HepG2 (cell line): ENCODE data around the gene C6orf136. TPM values are rescaled to one million over a fixed set of nuclear protein-coding genes. Genes with fewer than 3 reads are reported as not detected.

Experiments used
- ATAC-seq: fragments of 200-7000 bp; cut with Tn5 transposase; 3 replicates; pipeline ENCODE4 v1.9.1; 2020; ENCODE audit warnings: mild to moderate bottlenecking, moderate library complexity
- BruUV-seq: library from RNA; stranded (reverse); fragments of 400-500 nt; replicated peaks from 2 replicates; lab custom pipeline; 2021; lab: Mats Ljungman, UMichigan
- CTCF ChIA-PET: fragments of 300-600 bp; formaldehyde crosslinking; extraction: SDS; loops from one replicate; lab custom pipeline; 2021; ENCODE audit warnings: low total read pairs, inconsistent platforms, low intra/inter-chr PET ratio; lab: Yijun Ruan, JAX
- POLR2A ChIA-PET: fragments of 350-600 bp; sonication (Branson Sonifier 250); formaldehyde crosslinking; loops from one replicate; lab custom pipeline; 2020; ENCODE audit warnings: antibody characterized with exemption, inconsistent platforms; lab: Yijun Ruan, JAX
- DNase-seq: peaks from one replicate; pipeline ENCODE4 v3.0.0-alpha.2; 2015; ENCODE audit warnings: low spot score
- FAIRE-seq: peaks from 3 replicates; lab custom pipeline; 2011; peaks lifted over from hg19 to GRCh38; lab: Jason Lieb, UNC
- H2AFZ ChIP-seq: one replicate; pipeline ENCODE4 v1.6.1; 2011; ENCODE audit warnings: low read length, inconsistent platforms
- H3K27ac ChIP-seq: fragments of 300-600 bp; 3 replicates; pipeline ENCODE4 v1.8.0; 2011; ENCODE audit warnings: mixed run types, mild to moderate bottlenecking, mixed read lengths, low read length, inconsistent platforms; ENCODE audit not compliant: insufficient read depth; ENCODE audit errors: extremely low read length
- H3K27me3 ChIP-seq, 2 experiments: fragments of 200-600 bp in 1 of 2; 2 replicates in 1 of 2; 3 replicates in 1 of 2; pipeline versions ENCODE4 v1.6.0 to v1.8.0; 2011; ENCODE audit warnings: low read length in 2 of 2, mild to moderate bottlenecking in 2 of 2, moderate library complexity in 2 of 2, inconsistent platforms in 1 of 2; ENCODE audit not compliant: insufficient read depth in 2 of 2, control insufficient read depth in 1 of 2
- H3K36me3 ChIP-seq, 2 experiments: fragments of 200-600 bp in 1 of 2; replicated peaks in 1 of 2; 2 replicates in 1 of 2; 3 replicates in 1 of 2; pipeline versions ENCODE4 v1.5.1 to v1.8.0; 2011; ENCODE audit warnings: low read length in 2 of 2, inconsistent platforms in 1 of 2; ENCODE audit not compliant: insufficient read depth in 2 of 2, control insufficient read depth in 1 of 2
- H3K4me1 ChIP-seq: 2 replicates; pipeline ENCODE4 v1.5.1; 2012; ENCODE audit warnings: low read length, inconsistent platforms; ENCODE audit not compliant: insufficient read depth
- H3K4me2 ChIP-seq: 2 replicates; pipeline ENCODE4 v1.6.0; 2011; ENCODE audit warnings: low read depth, low read length, inconsistent platforms
- H3K4me3 ChIP-seq, 3 experiments: fragments of 200-600 bp in 1 of 3; sonication (generic), shearing (Covaris generic) in 1 of 3; replicated peaks in 1 of 3; 2 replicates each; pipeline ENCODE4 v1.5.1; 2011 to 2016; ENCODE audit warnings: low read length in 3 of 3, inconsistent platforms in 2 of 3, low read depth in 2 of 3, mild to moderate bottlenecking in 2 of 3, control low read depth in 1 of 3, mixed read lengths in 1 of 3; ENCODE audit not compliant: insufficient read depth in 1 of 3
- H3K79me2 ChIP-seq: one replicate; pipeline ENCODE4 v1.6.1; 2011; ENCODE audit warnings: low read length, inconsistent platforms; ENCODE audit not compliant: insufficient read depth
- H3K9ac ChIP-seq: 2 replicates; pipeline ENCODE4 v1.6.0; 2011; ENCODE audit warnings: mild to moderate bottlenecking, low read depth, low read length, inconsistent platforms; ENCODE audit not compliant: insufficient read depth
- H3K9me3 ChIP-seq: 2 replicates; pipeline ENCODE4 v1.5.1; 2012; ENCODE audit warnings: mild to moderate bottlenecking, low read length
- H4K20me1 ChIP-seq: 2 replicates; pipeline ENCODE4 v1.6.0; 2011; ENCODE audit warnings: inconsistent platforms, mild to moderate bottlenecking, low read length, moderate library complexity; ENCODE audit not compliant: insufficient read depth
- ATF7 ChIP-seq, 2 experiments: fragments of 450-650 bp in 1 of 2; sonication (generic) in 1 of 2; formaldehyde crosslinking in 1 of 2; IDR thresholded peaks; 2 replicates each; pipeline versions ENCODE4 v1.4.0 to v1.6.1; 2016 to 2020; ENCODE audit warnings: antibody characterized with exemption in 1 of 2, mild to moderate bottlenecking in 1 of 2, missing genetic modification reagents in 1 of 2
- MAFK ChIP-seq, 2 experiments: IDR thresholded peaks in 1 of 2; conservative IDR thresholded peaks in 1 of 2; 2 replicates each; pipeline ENCODE4 v1.6.1; 2011; ENCODE audit warnings: improper control_type of control experiment in 2 of 2, low read length in 2 of 2
- MAZ ChIP-seq, 2 experiments: sonication (generic) in 1 of 2; formaldehyde crosslinking in 1 of 2; IDR thresholded peaks; 2 replicates each; pipeline versions ENCODE4 v1.5.0 to v1.6.1; 2012 to 2020; ENCODE audit warnings: low read depth in 2 of 2, mild to moderate bottlenecking in 2 of 2, borderline replicate concordance in 1 of 2, improper control_type of control experiment in 1 of 2, low read length in 1 of 2, missing genetic modification reagents in 1 of 2, moderate library complexity in 1 of 2
- NFE2L1 ChIP-seq: sonication (generic); formaldehyde crosslinking; IDR thresholded peaks from 2 replicates; pipeline ENCODE4 v1.4.0; 2020; ENCODE audit warnings: missing genetic modification reagents, mild to moderate bottlenecking, borderline replicate concordance
- NFYB ChIP-seq: sonication (generic); formaldehyde crosslinking; IDR thresholded peaks from 2 replicates; pipeline ENCODE4 v1.4.0; 2020; ENCODE audit warnings: missing genetic modification reagents
- RCOR2 ChIP-seq: IDR thresholded peaks from 2 replicates; pipeline ENCODE4 v1.6.1; 2016; ENCODE audit warnings: missing biosample characterization, missing genetic modification reagents
- SNAPC2 ChIP-seq: sonication (generic); formaldehyde crosslinking; IDR thresholded peaks from 2 replicates; pipeline ENCODE4 v1.8.1; 2022; ENCODE audit warnings: mild to moderate bottlenecking, missing genetic modification reagents
- ZNF136 ChIP-seq: sonication (generic); formaldehyde crosslinking; IDR thresholded peaks from 2 replicates; pipeline ENCODE4 v1.8.1; 2022; ENCODE audit warnings: low read depth, mild to moderate bottlenecking, moderate library complexity, missing genetic modification reagents
- ZNF274 ChIP-seq: sonication (generic); formaldehyde crosslinking; IDR thresholded peaks from 2 replicates; pipeline ENCODE4 v1.5.1; 2020; ENCODE audit warnings: mild to moderate bottlenecking, missing genetic modification reagents
- ZNF607 ChIP-seq: sonication (generic); formaldehyde crosslinking; IDR thresholded peaks from 2 replicates; pipeline ENCODE4 v1.5.1; 2020; ENCODE audit warnings: missing genetic modification reagents, mild to moderate bottlenecking, borderline replicate concordance
- ZNF614 ChIP-seq: IDR thresholded peaks from 2 replicates; pipeline ENCODE4 v1.6.1; 2018; ENCODE audit warnings: missing biosample characterization, missing genetic modification reagents, inconsistent platforms, borderline replicate concordance
- ZNF7 ChIP-seq: IDR thresholded peaks from 2 replicates; pipeline ENCODE4 v1.6.1; 2016; ENCODE audit warnings: missing biosample characterization, missing genetic modification reagents
- whole genome bisulfite sequencing: methylation state at CpG from one replicate; pipeline ENCODE4 v1.1.6; 2017; ENCODE audit warnings: low lambda C conversion rate; 5-methylcytosine and 5-hydroxymethylcytosine counted together
- in situ Hi-C: cut with HindIII; loops from 2 replicates; pipeline ENCODE4 v1.10.0; 2017; ENCODE audit warnings: low pct_unique_long_range_greater_than_20kb; ENCODE audit not compliant: extremely low pct_ligation_motif_present
- intact Hi-C: fragments of 100-400 bp; cut with micrococcal nuclease; formaldehyde crosslinking; loops from one replicate; pipeline ENCODE4 v1.10.0; 2022; ENCODE audit not compliant: unreplicated experiment
- polyA plus RNA-seq, 8 experiments: library from polyadenylated mRNA; depleted of rRNA in 3 of 8; stranded (reverse) in 7 of 8; unstranded in 1 of 8; fragments of >200 nt; fragmentation: Illumina TruSeq in 4 of 8; extraction: Trizol in 4 of 8; gene quantifications; 2 replicates each; pipeline versions ENCODE4 v1.2.1 to v1.2.3, GENCODE V29; 2011 to 2016; ENCODE audit warnings: low read depth in 4 of 8, missing spikeins in 1 of 8, mixed read lengths in 1 of 8; ENCODE audit not compliant: insufficient read depth in 1 of 8
- total RNA-seq, 5 experiments: library from RNA; depleted of rRNA; stranded (reverse); fragments of >200 nt; fragmentation: Illumina TruSeq; extraction: Trizol; gene quantifications; 2 replicates each; pipeline ENCODE4 v1.2.3, GENCODE V29; 2016; ENCODE audit warnings: low read depth in 1 of 5
- TF ChIP-seq, protein P1 (sequence below): sonication (generic); formaldehyde crosslinking; IDR thresholded peaks from 2 replicates; pipeline ENCODE4 v1.4.0; 2020; ENCODE audit warnings: missing genetic modification reagents
- TF ChIP-seq, protein P2 (sequence below): sonication (generic); formaldehyde crosslinking; conservative IDR thresholded peaks from 2 replicates; pipeline ENCODE4 v1.8.0; 2022; ENCODE audit warnings: missing genetic modification reagents
- TF ChIP-seq, protein P3 (sequence below): sonication (generic); formaldehyde crosslinking; IDR thresholded peaks from 2 replicates; pipeline ENCODE4 v1.4.0; 2020; ENCODE audit warnings: missing genetic modification reagents, borderline replicate concordance
- TF ChIP-seq, protein P4 (sequence below): IDR thresholded peaks from 2 replicates; pipeline ENCODE4 v1.6.1; 2016; ENCODE audit warnings: low read depth

The C6orf136 gene
- total and polyA plus RNA-seq, 2 of the 13 experiments (the other 11 are each of a cell fraction or from before 2014, with no cell fraction given), result 12.0 to 26.2 TPM

DNA sequence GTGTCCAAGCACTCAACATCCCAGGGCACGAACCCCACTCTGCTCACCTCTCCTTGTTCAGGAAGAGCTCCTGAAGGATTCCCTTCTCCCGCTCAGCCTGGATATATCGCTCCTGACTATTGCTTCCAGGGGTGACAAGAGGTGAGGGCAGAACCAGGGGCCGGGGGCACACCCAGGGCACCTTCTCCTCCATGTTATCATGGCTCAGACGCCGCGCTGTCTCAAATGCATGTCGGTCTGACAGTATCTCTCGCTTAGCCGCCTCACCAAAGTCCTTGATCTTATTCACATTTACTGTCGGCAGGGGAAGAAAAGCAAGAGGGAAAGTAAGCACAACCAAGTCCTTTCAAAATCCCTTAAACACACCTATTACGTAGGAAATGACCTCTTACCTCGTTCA lies 43.0 kb upstream of the C6orf136 start:
- no peak overlapping the region for H3K27ac ChIP-seq
- TF ChIP-seq, protein P1, sequence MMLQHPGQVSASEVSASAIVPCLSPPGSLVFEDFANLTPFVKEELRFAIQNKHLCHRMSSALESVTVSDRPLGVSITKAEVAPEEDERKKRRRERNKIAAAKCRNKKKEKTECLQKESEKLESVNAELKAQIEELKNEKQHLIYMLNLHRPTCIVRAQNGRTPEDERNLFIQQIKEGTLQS (CRISPR knock-in tag), result no peak
- no peak for TF ChIP-seq MAFK (conservative IDR thresholded peaks at IDR 0.05 in 1 of 2, IDR thresholded peaks at IDR 0.05 in 1 of 2; ENCODE audit: low read length in 2 of 2)
- no peak for TF ChIP-seq ZNF274 (CRISPR knock-in tag)
- TF ChIP-seq, protein P2, sequence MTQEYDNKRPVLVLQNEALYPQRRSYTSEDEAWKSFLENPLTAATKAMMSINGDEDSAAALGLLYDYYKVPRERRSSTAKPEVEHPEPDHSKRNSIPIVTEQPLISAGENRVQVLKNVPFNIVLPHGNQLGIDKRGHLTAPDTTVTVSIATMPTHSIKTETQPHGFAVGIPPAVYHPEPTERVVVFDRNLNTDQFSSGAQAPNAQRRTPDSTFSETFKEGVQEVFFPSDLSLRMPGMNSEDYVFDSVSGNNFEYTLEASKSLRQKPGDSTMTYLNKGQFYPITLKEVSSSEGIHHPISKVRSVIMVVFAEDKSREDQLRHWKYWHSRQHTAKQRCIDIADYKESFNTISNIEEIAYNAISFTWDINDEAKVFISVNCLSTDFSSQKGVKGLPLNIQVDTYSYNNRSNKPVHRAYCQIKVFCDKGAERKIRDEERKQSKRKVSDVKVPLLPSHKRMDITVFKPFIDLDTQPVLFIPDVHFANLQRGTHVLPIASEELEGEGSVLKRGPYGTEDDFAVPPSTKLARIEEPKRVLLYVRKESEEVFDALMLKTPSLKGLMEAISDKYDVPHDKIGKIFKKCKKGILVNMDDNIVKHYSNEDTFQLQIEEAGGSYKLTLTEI (CRISPR knock-in tag), result no peak
- no peak for TF ChIP-seq ZNF607 (CRISPR knock-in tag)
- TF ChIP-seq SNAPC2, result no peak
- TF ChIP-seq ATF7 (IDR thresholded peaks at IDR 0.05), result no peak
- TF ChIP-seq ATF7 (CRISPR knock-in tag; IDR thresholded peaks at IDR 0.05), result no peak
- no peak for TF ChIP-seq ZNF136 (CRISPR knock-in tag)
- TF ChIP-seq NFYB, result no peak
- no peak for TF ChIP-seq ZNF614 (CRISPR knock-in tag)
- no peak for TF ChIP-seq RCOR2
- TF ChIP-seq, protein P3, sequence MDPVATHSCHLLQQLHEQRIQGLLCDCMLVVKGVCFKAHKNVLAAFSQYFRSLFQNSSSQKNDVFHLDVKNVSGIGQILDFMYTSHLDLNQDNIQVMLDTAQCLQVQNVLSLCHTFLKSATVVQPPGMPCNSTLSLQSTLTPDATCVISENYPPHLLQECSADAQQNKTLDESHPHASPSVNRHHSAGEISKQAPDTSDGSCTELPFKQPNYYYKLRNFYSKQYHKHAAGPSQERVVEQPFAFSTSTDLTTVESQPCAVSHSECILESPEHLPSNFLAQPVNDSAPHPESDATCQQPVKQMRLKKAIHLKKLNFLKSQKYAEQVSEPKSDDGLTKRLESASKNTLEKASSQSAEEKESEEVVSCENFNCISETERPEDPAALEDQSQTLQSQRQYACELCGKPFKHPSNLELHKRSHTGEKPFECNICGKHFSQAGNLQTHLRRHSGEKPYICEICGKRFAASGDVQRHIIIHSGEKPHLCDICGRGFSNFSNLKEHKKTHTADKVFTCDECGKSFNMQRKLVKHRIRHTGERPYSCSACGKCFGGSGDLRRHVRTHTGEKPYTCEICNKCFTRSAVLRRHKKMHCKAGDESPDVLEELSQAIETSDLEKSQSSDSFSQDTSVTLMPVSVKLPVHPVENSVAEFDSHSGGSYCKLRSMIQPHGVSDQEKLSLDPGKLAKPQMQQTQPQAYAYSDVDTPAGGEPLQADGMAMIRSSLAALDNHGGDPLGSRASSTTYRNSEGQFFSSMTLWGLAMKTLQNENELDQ, result no peak
- no peak for TF ChIP-seq ZNF7 (CRISPR knock-in tag)
- no peak for TF ChIP-seq MAZ (IDR thresholded peaks at IDR 0.05; ENCODE audit: borderline replicate concordance, low read depth, low read length)
- no peak for TF ChIP-seq MAZ (CRISPR knock-in tag; IDR thresholded peaks at IDR 0.05; ENCODE audit: low read depth)
- TF ChIP-seq NFE2L1 (CRISPR knock-in tag), result no peak
- TF ChIP-seq, protein P4, sequence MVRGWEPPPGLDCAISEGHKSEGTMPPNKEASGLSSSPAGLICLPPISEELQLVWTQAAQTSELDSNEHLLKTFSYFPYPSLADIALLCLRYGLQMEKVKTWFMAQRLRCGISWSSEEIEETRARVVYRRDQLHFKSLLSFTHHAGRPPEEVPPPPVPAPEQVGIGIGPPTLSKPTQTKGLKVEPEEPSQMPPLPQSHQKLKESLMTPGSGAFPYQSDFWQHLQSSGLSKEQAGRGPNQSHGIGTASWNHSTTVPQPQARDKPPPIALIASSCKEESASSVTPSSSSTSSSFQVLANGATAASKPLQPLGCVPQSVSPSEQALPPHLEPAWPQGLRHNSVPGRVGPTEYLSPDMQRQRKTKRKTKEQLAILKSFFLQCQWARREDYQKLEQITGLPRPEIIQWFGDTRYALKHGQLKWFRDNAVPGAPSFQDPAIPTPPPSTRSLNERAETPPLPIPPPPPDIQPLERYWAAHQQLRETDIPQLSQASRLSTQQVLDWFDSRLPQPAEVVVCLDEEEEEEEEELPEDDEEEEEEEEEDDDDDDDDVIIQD, result no peak
- TF ChIP-seq, all 625 proteins: peak for 0
- Histone ChIP-seq H3K27me3 (no peaks in the 10 kb centered on the region), H3K9ac (no peak overlapping the region), H3K4me1 (no peaks in the 10 kb centered on the region), H3K79me2 (no peaks in the 10 kb centered on the region), H3K4me3 (no peak overlapping the region), H2AFZ (no peak overlapping the region), H3K36me3 (peaks cover 52 to 72% of the 10 kb centered on the region in 2 experiments), H3K9me3 (no peaks in the 10 kb centered on the region), H3K4me2 (no peak overlapping the region), H4K20me1 (no peaks in the 10 kb centered on the region)
- ATAC-seq, result no peak
- CTCF ChIA-PET, result no interaction called here
- DNase-seq, result no peak
- WGBS, result 98% methylated on average over 13 of the region's 13 CpGs
- TSS peak; percentile 16 for BruUV-seq
- FAIRE-seq, result no peak
- POLR2A ChIA-PET, result interaction anchor here (0.9 to 10.8 kb wide), 2 partner anchors 10 to 33 kb away, joined by 3 to 172 read pairs; partner anchors contain the start of gene ABCF1
- in situ Hi-C loops (loop anchor here (5.0 kb wide), 1 partner anchor 122 kb away; no protein-coding TSS in a partner anchor), intact Hi-C loops (no loop called here)
